ENCODE data around the gene SNRPD3. TPM values are rescaled to one million over a fixed set of nuclear protein-coding genes. Genes with fewer than 3 reads are reported as not detected.
"Not testable (repeated sequence)": the region's sequence is repeated elsewhere in the genome, so short reads cannot be mapped to it uniquely, and the experiment has no call there.

SNRPD3 gene
- total and polyA plus RNA-seq, 2 donors (not counting 3 experiments of a cell fraction or from before 2014, with no cell fraction given), result 121 to 253 TPM

GRCh38 chr22:24607429-24607983 is 51.7 kb downstream of the SNRPD3 start:
- H3K9ac ChIP-seq (replicated peaks; ENCODE audit: extremely low read depth, insufficient read depth, low read length); DNase-seq (ENCODE audit: low read depth, low spot score); intact Hi-C loops (cut with micrococcal nuclease); H3K27me3 ChIP-seq (ENCODE audit: control insufficient read depth in 2 of 2, insufficient read depth in 2 of 2, low read length in 2 of 2); H3K79me2 ChIP-seq (ENCODE audit: control insufficient read depth, insufficient read depth, low read length); H3K36me3 ChIP-seq (ENCODE audit: control insufficient read depth in 2 of 2, extremely low read depth in 1 of 2, insufficient read depth in 2 of 2, low read length in 2 of 2); H3K4me3 ChIP-seq (replicated peaks in 1 of 3; ENCODE audit: insufficient read depth in 1 of 3, low read depth in 1 of 3, low read length in 3 of 3); POLR2A ChIA-PET; CTCF ChIA-PET; H3K9me1 ChIP-seq (replicated peaks; ENCODE audit: control insufficient read depth, extremely low read depth, insufficient read depth, low read length); H3K4me1 ChIP-seq (ENCODE audit: control insufficient read depth, extremely low read depth, insufficient read depth, low read length); dilution Hi-C loops (cut with MboI; ENCODE audit: extremely low pct_ligation_motif_present, low sequenced_read_pairs); H3K4me2 ChIP-seq (ENCODE audit: insufficient read depth, low read length); BruUV-seq (replicated peaks); H3K27ac ChIP-seq (ENCODE audit: insufficient read depth, low read depth, low read length); FAIRE-seq; H3K9me3 ChIP-seq (replicated peaks; ENCODE audit: control insufficient read depth, insufficient read depth, low read length); H2AFZ ChIP-seq (ENCODE audit: low read depth, low read length); H4K20me1 ChIP-seq (replicated peaks; ENCODE audit: control insufficient read depth, extremely low read depth, insufficient read depth, low read length): not testable (repeated sequence)

- FAIRE-seq; dilution Hi-C loops (cut with MboI; ENCODE audit: extremely low pct_ligation_motif_present, low sequenced_read_pairs): not testable (repeated sequence)
These were observed 52.5 kb downstream of the SNRPD3 start for GRCh38 chr22:24608327-24608726.

DNA sequence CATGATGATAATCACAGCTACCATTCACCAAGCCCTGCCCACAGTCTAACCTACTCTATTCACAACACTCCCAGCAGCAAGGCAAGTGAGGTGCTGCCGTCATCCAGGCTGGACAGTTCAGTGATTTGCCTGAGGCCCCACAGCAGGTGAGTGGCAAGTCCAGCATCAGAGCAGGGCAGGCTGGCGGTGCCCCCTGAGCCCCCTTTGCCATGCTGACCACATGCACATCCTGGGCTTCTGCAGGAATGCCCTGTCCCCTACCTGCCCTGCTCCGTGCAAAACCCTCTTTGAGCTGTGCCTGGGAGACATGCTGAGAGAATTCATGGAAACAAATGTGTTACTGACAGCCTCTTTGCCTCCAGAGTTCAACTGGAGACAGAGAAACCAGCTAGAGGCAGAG is 54.1 kb downstream of the SNRPD3 start:
- H3K9me1 ChIP-seq (replicated peaks; ENCODE audit: control insufficient read depth, extremely low read depth, insufficient read depth, low read length); H3K4me1 ChIP-seq (ENCODE audit: control insufficient read depth, extremely low read depth, insufficient read depth, low read length); H3K27me3 ChIP-seq (ENCODE audit: control insufficient read depth in 2 of 2, insufficient read depth in 2 of 2, low read length in 2 of 2); intact Hi-C loops (cut with micrococcal nuclease); H2AFZ ChIP-seq (ENCODE audit: low read depth, low read length); POLR2A ChIA-PET; CTCF ChIA-PET; H3K4me2 ChIP-seq (ENCODE audit: insufficient read depth, low read length); H3K36me3 ChIP-seq (ENCODE audit: control insufficient read depth in 2 of 2, extremely low read depth in 1 of 2, insufficient read depth in 2 of 2, low read length in 2 of 2); H4K20me1 ChIP-seq (replicated peaks; ENCODE audit: control insufficient read depth, extremely low read depth, insufficient read depth, low read length); BruUV-seq (replicated peaks); H3K4me3 ChIP-seq (replicated peaks in 1 of 3; ENCODE audit: insufficient read depth in 1 of 3, low read depth in 1 of 3, low read length in 3 of 3); dilution Hi-C loops (cut with MboI; ENCODE audit: extremely low pct_ligation_motif_present, low sequenced_read_pairs); H3K27ac ChIP-seq (ENCODE audit: insufficient read depth, low read depth, low read length); H3K79me2 ChIP-seq (ENCODE audit: control insufficient read depth, insufficient read depth, low read length); DNase-seq (ENCODE audit: low read depth, low spot score); H3K9me3 ChIP-seq (replicated peaks; ENCODE audit: control insufficient read depth, insufficient read depth, low read length); H3K9ac ChIP-seq (replicated peaks; ENCODE audit: extremely low read depth, insufficient read depth, low read length); FAIRE-seq: not testable (repeated sequence)

More at GRCh38 chr22:24608327-24608726, 52.5 kb downstream of the SNRPD3 start:
- H3K27me3 ChIP-seq (ENCODE audit: control insufficient read depth in 2 of 2, insufficient read depth in 2 of 2, low read length in 2 of 2); intact Hi-C loops (cut with micrococcal nuclease); BruUV-seq (replicated peaks); H3K9me3 ChIP-seq (replicated peaks; ENCODE audit: control insufficient read depth, insufficient read depth, low read length); DNase-seq (ENCODE audit: low read depth, low spot score); H3K36me3 ChIP-seq (ENCODE audit: control insufficient read depth in 2 of 2, extremely low read depth in 1 of 2, insufficient read depth in 2 of 2, low read length in 2 of 2); H2AFZ ChIP-seq (ENCODE audit: low read depth, low read length); H3K4me3 ChIP-seq (replicated peaks in 1 of 3; ENCODE audit: insufficient read depth in 1 of 3, low read depth in 1 of 3, low read length in 3 of 3); H3K9ac ChIP-seq (replicated peaks; ENCODE audit: extremely low read depth, insufficient read depth, low read length); H3K4me2 ChIP-seq (ENCODE audit: insufficient read depth, low read length); H3K9me1 ChIP-seq (replicated peaks; ENCODE audit: control insufficient read depth, extremely low read depth, insufficient read depth, low read length); CTCF ChIA-PET; H3K79me2 ChIP-seq (ENCODE audit: control insufficient read depth, insufficient read depth, low read length); H3K4me1 ChIP-seq (ENCODE audit: control insufficient read depth, extremely low read depth, insufficient read depth, low read length); H4K20me1 ChIP-seq (replicated peaks; ENCODE audit: control insufficient read depth, extremely low read depth, insufficient read depth, low read length); H3K27ac ChIP-seq (ENCODE audit: insufficient read depth, low read depth, low read length); POLR2A ChIA-PET: not testable (repeated sequence)

DNA sequence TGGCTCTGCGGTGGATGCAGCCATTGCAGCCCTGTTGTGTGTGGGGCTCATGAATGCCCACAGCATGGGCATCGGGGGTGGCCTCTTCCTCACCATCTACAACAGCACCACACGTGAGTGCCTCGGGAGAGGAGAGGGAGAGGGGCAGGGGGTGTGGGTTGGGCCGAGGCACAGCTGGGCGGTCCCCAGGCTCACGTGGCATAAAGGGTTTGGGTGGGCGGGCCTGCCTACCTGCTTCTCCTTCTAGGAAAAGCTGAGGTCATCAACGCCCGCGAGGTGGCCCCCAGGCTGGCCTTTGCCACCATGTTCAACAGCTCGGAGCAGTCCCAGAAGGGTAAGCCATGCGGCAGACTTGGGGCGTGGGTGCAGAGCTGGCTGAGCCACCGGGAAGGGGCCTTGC is 59.0 kb downstream of the SNRPD3 start:
- POLR2A ChIA-PET; BruUV-seq (replicated peaks); intact Hi-C loops (cut with micrococcal nuclease); FAIRE-seq; H3K27ac ChIP-seq (ENCODE audit: insufficient read depth, low read depth, low read length); H3K27me3 ChIP-seq (ENCODE audit: control insufficient read depth in 2 of 2, insufficient read depth in 2 of 2, low read length in 2 of 2); H3K36me3 ChIP-seq (ENCODE audit: control insufficient read depth in 2 of 2, extremely low read depth in 1 of 2, insufficient read depth in 2 of 2, low read length in 2 of 2); dilution Hi-C loops (cut with MboI; ENCODE audit: extremely low pct_ligation_motif_present, low sequenced_read_pairs); DNase-seq (ENCODE audit: low read depth, low spot score); H3K9me3 ChIP-seq (replicated peaks; ENCODE audit: control insufficient read depth, insufficient read depth, low read length); H3K9ac ChIP-seq (replicated peaks; ENCODE audit: extremely low read depth, insufficient read depth, low read length); H3K4me3 ChIP-seq (replicated peaks in 1 of 3; ENCODE audit: insufficient read depth in 1 of 3, low read depth in 1 of 3, low read length in 3 of 3); H3K4me2 ChIP-seq (ENCODE audit: insufficient read depth, low read length); H3K79me2 ChIP-seq (ENCODE audit: control insufficient read depth, insufficient read depth, low read length); H4K20me1 ChIP-seq (replicated peaks; ENCODE audit: control insufficient read depth, extremely low read depth, insufficient read depth, low read length); H3K4me1 ChIP-seq (ENCODE audit: control insufficient read depth, extremely low read depth, insufficient read depth, low read length); H2AFZ ChIP-seq (ENCODE audit: low read depth, low read length); H3K9me1 ChIP-seq (replicated peaks; ENCODE audit: control insufficient read depth, extremely low read depth, insufficient read depth, low read length): not testable (repeated sequence)
- CTCF ChIA-PET, result interaction anchor here (1.8 kb wide), 1 partner anchor 158 kb away, joined by 4 read pairs; no protein-coding TSS in a partner anchor

Data from endothelial cell of umbilical vein (primary cell).